ENCODE data around the gene CYP2W1. TPM values are rescaled to one million over a fixed set of nuclear protein-coding genes. Genes with fewer than 3 reads are reported as not detected.

CYP2W1 gene
- total and polyA plus RNA-seq, 8 donors: 0.12 to 0.76 (median 0.35) TPM; not detected in 1

- peak in 2 of 6 donors; percentile 27 to 56 for DNase-seq
- Histone ChIP-seq H3K9me3 (no peaks in the 10 kb centered on the region), H3K4me3 (no peak overlapping the region), H3K27me3 (no peaks in the 10 kb centered on the region), H3K4me1 (no peaks in the 10 kb centered on the region), H3K36me3 (peaks cover 0 to 12% (median 0%) of the 10 kb centered on the region in 3 donors), H3K27ac (no peak overlapping the region)
- TF ChIP-seq CTCF (IDR thresholded peaks at IDR 0.05): no peak
- no peak for ATAC-seq
- WGBS, 2 donors: 86 to 88% methylated on average over 32 of the region's 32 CpGs
- no peak for FAIRE-seq
- intact Hi-C loops (cut with DNase I): no loop called here
Observed at GRCh38 chr7:1004018-1004852, 21.3 kb downstream of the CYP2W1 start.

GRCh38 chr7:1005303-1005702, 22.3 kb downstream of the CYP2W1 start:
- Histone ChIP-seq H3K27ac (no peak overlapping the region), H3K27me3 (no peaks in the 10 kb centered on the region), H3K4me1 (no peaks in the 10 kb centered on the region), H3K36me3 (peaks cover 0 to 4% (median 0%) of the 10 kb centered on the region in 3 donors), H3K9me3 (no peaks in the 10 kb centered on the region), H3K4me3 (no peak overlapping the region)
- FAIRE-seq (no peak), ATAC-seq (no peak), DNase-seq (peak in 2 of 6 donors; percentile 23 to 72)
- intact Hi-C loops (cut with DNase I): no loop called here
- TF ChIP-seq CTCF (IDR thresholded peaks at IDR 0.05): no peak
- WGBS, 2 donors: 92 to 97% methylated on average over 19 to 21 of the region's 21 CpGs

- H3K36me3 ChIP-seq: peaks cover 0 to 4% (median 0%) of the 10 kb centered on the region in 3 donors
- ATAC-seq: peak in 2 of 4 donors; percentile 29 to 35
- peak in 1 of 6 donors; percentile 24 for DNase-seq
- no peaks in the 10 kb centered on the region for H3K27me3 ChIP-seq
- H3K9me3 ChIP-seq: no peaks in the 10 kb centered on the region
- 83 to 84% methylated on average over 15 of the region's 15 CpGs for WGBS, 2 donors
- no peak for TF ChIP-seq CTCF (IDR thresholded peaks at IDR 0.05)
- no peak for FAIRE-seq
- intact Hi-C loops (cut with DNase I): no loop called here
- H3K4me3 ChIP-seq: no peak overlapping the region
- H3K4me1 ChIP-seq: no peaks in the 10 kb centered on the region
- H3K27ac ChIP-seq: no peak overlapping the region
Observed at GRCh38 chr7:1007901-1008300, 24.9 kb downstream of the CYP2W1 start.

GRCh38 chr7:1008733-1009363, 25.9 kb downstream of the CYP2W1 start:
- FAIRE-seq: no peak
- no peak for ATAC-seq
- H3K9me3 ChIP-seq: no peaks in the 10 kb centered on the region
- TF ChIP-seq CTCF (IDR thresholded peaks at IDR 0.05): no peak
- H3K27me3 ChIP-seq: no peaks in the 10 kb centered on the region
- no peaks in the 10 kb centered on the region for H3K4me1 ChIP-seq
- intact Hi-C loops (cut with DNase I): no loop called here
- H3K27ac ChIP-seq: no peak overlapping the region
- no peak overlapping the region for H3K4me3 ChIP-seq
- no peak for DNase-seq
- WGBS, 2 donors: 92 to 93% methylated on average over 37 of the region's 37 CpGs
- H3K36me3 ChIP-seq: peaks cover 0 to 4% (median 0%) of the 10 kb centered on the region in 3 donors

Measured in pancreas (tissue), 10 donors.